K562 (cell line): ENCODE results near the gene MCM7. TPM values are rescaled to one million over a fixed set of nuclear protein-coding genes. Genes with fewer than 3 reads are reported as not detected.

ENCODE experiments used
- ADNP ChIP-seq: fragments of 200-800 bp; sonication (Bioruptor generic); IDR thresholded peaks from 2 replicates; pipeline ENCODE4 v1.6.1; 2016; ENCODE audit warnings: missing genetic modification characterization, missing compliant biosample characterization
- BRD4 ChIP-seq: fragments of 200-600 bp; sonication (generic); IDR thresholded peaks from 2 replicates; pipeline ENCODE4 v1.6.1; 2017; ENCODE audit warnings: inconsistent platforms
- CBX5 ChIP-seq: IDR thresholded peaks from 2 replicates; pipeline ENCODE4 v1.6.1; 2014; ENCODE audit warnings: low read depth, borderline replicate concordance
- EZH2 ChIP-seq: IDR thresholded peaks from 2 replicates; pipeline ENCODE4 v1.6.1; 2012; ENCODE audit warnings: low read depth, mild to moderate bottlenecking, inconsistent platforms, low read length, borderline replicate concordance
- FOXA3 ChIP-seq, 2 experiments: fragments of 450-650 bp in 1 of 2; sonication (generic) in 1 of 2; formaldehyde crosslinking; IDR thresholded peaks in 1 of 2; conservative IDR thresholded peaks in 1 of 2; 2 replicates each; pipeline versions ENCODE4 v1.4.0 to v1.8.0; 2020 to 2022; ENCODE audit warnings: mild to moderate bottlenecking in 2 of 2, missing genetic modification reagents in 1 of 2
- HDAC1 ChIP-seq, 2 experiments: fragments of 450-650 bp; IDR thresholded peaks; 2 replicates each; pipeline ENCODE4 v1.6.1; 2016 to 2017; ENCODE audit warnings: inconsistent platforms in 1 of 2, mild to moderate bottlenecking in 1 of 2, moderate library complexity in 1 of 2
- KLF16 ChIP-seq: IDR thresholded peaks from 2 replicates; pipeline ENCODE4 v1.6.1; 2016; ENCODE audit warnings: antibody characterized with exemption
- MAX ChIP-seq: sonication (generic); formaldehyde crosslinking; IDR thresholded peaks from 2 replicates; pipeline ENCODE4 v1.9.0; 2022; ENCODE audit warnings: mild to moderate bottlenecking, missing genetic modification reagents
- MTA1 ChIP-seq: fragments of 450-650 bp; IDR thresholded peaks from 2 replicates; pipeline ENCODE4 v1.6.1; 2017; ENCODE audit warnings: borderline replicate concordance
- NEUROD1 ChIP-seq: fragments of 150-350 bp; IDR thresholded peaks from 2 replicates; pipeline ENCODE4 v1.6.1; 2014; ENCODE audit warnings: borderline replicate concordance, low read length, low read depth; ENCODE audit not compliant: partially characterized antibody
- PBX2 ChIP-seq, 2 experiments: IDR thresholded peaks in 1 of 2; conservative IDR thresholded peaks in 1 of 2; 2 replicates each; pipeline ENCODE4 v1.6.1; 2016; ENCODE audit warnings: low read depth in 2 of 2, mild to moderate bottlenecking in 1 of 2, missing compliant biosample characterization in 1 of 2, missing genetic modification characterization in 1 of 2, moderate library complexity in 1 of 2
- PTTG1 ChIP-seq: fragments of 450-650 bp; IDR thresholded peaks from 2 replicates; pipeline ENCODE4 v1.6.1; 2016; ENCODE audit warnings: low read depth, mild to moderate bottlenecking, missing genetic modification characterization, missing compliant biosample characterization
- SMARCA5 ChIP-seq: fragments of 450-650 bp; IDR thresholded peaks from 2 replicates; pipeline ENCODE4 v1.6.1; 2016
- ZFP91 ChIP-seq: sonication (generic); formaldehyde crosslinking; IDR thresholded peaks from 2 replicates; pipeline ENCODE4 v1.8.0; 2022; ENCODE audit warnings: mild to moderate bottlenecking, missing genetic modification reagents
- ZKSCAN8 ChIP-seq: fragments of 200-800 bp; sonication (Bioruptor generic); IDR thresholded peaks from 2 replicates; pipeline ENCODE4 v1.6.1; 2016; ENCODE audit warnings: missing genetic modification characterization, missing compliant biosample characterization
- ZNF121 ChIP-seq: sonication (generic); formaldehyde crosslinking; conservative IDR thresholded peaks from 2 replicates; pipeline ENCODE4 v1.8.0; 2022; ENCODE audit warnings: missing genetic modification reagents
- ZNF592 ChIP-seq: fragments of 450-650 bp; IDR thresholded peaks from 2 replicates; pipeline ENCODE4 v1.6.1; 2017; ENCODE audit warnings: antibody characterized with exemption, mild to moderate bottlenecking
- ZNF76 ChIP-seq: fragments of 250-450 bp; sonication (Bioruptor Pico); IDR thresholded peaks from 2 replicates; pipeline ENCODE4 v1.4.0; 2020; ENCODE audit warnings: mild to moderate bottlenecking, moderate library complexity, borderline replicate concordance
- ZNF766 ChIP-seq: fragments of 200-800 bp; sonication (Bioruptor generic); conservative IDR thresholded peaks from 2 replicates; pipeline ENCODE4 v1.6.1; 2016; ENCODE audit warnings: missing genetic modification characterization, missing compliant biosample characterization
- polyA plus RNA-seq, 8 experiments: library from polyadenylated mRNA; depleted of rRNA in 4 of 8; stranded (reverse) in 5 of 8; unstranded in 3 of 8; fragments of >200 nt; fragmentation: Nextera tagmentation in 2 of 8; fragmentation: Illumina TruSeq in 1 of 8; extraction: Ambion mirVana in 2 of 8; extraction: Trizol in 1 of 8; gene quantifications; 2 replicates each; pipeline versions ENCODE4 v1.2.1 to v1.2.3, GENCODE V29; 2011 to 2014; ENCODE audit warnings: inconsistent platforms in 1 of 8, missing spikeins in 1 of 8
- total RNA-seq, 7 experiments: library from RNA; depleted of rRNA in 6 of 7; stranded (reverse); fragments of >200 nt in 6 of 7; fragmentation: Illumina TruSeq in 2 of 7; extraction: Trizol in 2 of 7; gene quantifications; 2 replicates each; pipeline versions ENCODE4 v1.2.1 to v1.2.3, GENCODE V29; 2011 to 2021; ENCODE audit warnings: low replicate concordance in 1 of 7

Gene MCM7
- total and polyA plus RNA-seq, 9 of the 15 experiments (the other 6 are each of a cell fraction or from before 2014, with no cell fraction given), result 329 to 856 (median 437) TPM

GRCh38 chr7:100148559-100149328 lies 47.5 kb upstream of the MCM7 start, which contains the start of gene LAMTOR4 (continued):
- no peak for TF ChIP-seq CBX5
- no peak for TF ChIP-seq ZNF121 (CRISPR knock-in tag)
- no peak for TF ChIP-seq PTTG1 (tag)
- TF ChIP-seq ZFP91 (CRISPR knock-in tag), result no peak
- TF ChIP-seq PBX2 (CRISPR knock-in tag; IDR thresholded peaks at IDR 0.05; ENCODE audit: low read depth), result peak; percentile 67
- peak; percentile 98 for TF ChIP-seq PBX2 (tag; conservative IDR thresholded peaks at IDR 0.05; ENCODE audit: low read depth)
- peak; percentile 31; the same call in 1 of the 2 replicates for TF ChIP-seq ZNF76 (CRISPR knock-in tag)
- TF ChIP-seq ZNF592, result no peak
- no peak for TF ChIP-seq KLF16
- TF ChIP-seq HDAC1 (IDR thresholded peaks at IDR 0.05), result peak in 1 of 2 experiments; percentile 90; a peak in 2 of 4 replicates
- TF ChIP-seq EZH2, result no peak
- TF ChIP-seq MAX, result peak; percentile 92
- peak; percentile 99 for TF ChIP-seq NEUROD1
- TF ChIP-seq ADNP (tag), result no peak
- no peak for TF ChIP-seq ZNF766 (CRISPR knock-in tag)
- TF ChIP-seq MTA1, result no peak
- TF ChIP-seq FOXA3 (CRISPR knock-in tag; conservative IDR thresholded peaks at IDR 0.05 in 1 of 2, IDR thresholded peaks at IDR 0.05 in 1 of 2), result no peak
- no peak for TF ChIP-seq ZKSCAN8 (CRISPR knock-in tag)
- TF ChIP-seq SMARCA5, result no peak
- TF ChIP-seq BRD4, result no peak
